Non-pigmented ciliary epithelial cell (primary cell): ENCODE results near the gene CDH7.

Experiments
- DNase-seq: peaks from one replicate; pipeline ENCODE4 v3.0.0-alpha.2; 2010; ENCODE audit warnings: low read depth

Gene CDH7

GRCh38 chr18:65750389-65751154 lies at the start of gene CDH7:
CDH7 (plus strand) TSS chr18:65751012; CDS start chr18:65762843, 11,831 bp downstream.
- DNase-seq, result no peak

- DNase-seq, result no peak
These were observed 46.8 kb upstream of the CDH7 start for GRCh38 chr18:65704046-65704445.

GRCh38 chr18:65706646-65707045 lies 44.2 kb upstream of the CDH7 start:
- no peak for DNase-seq

- DNase-seq, result no peak
These were observed 39.3 kb upstream of the CDH7 start for GRCh38 chr18:65711493-65711892.

- no peak for DNase-seq
These were observed 29.2 kb upstream of the CDH7 start for GRCh38 chr18:65721619-65722018.

- DNase-seq, result no peak
These were observed 25.4 kb upstream of the CDH7 start for GRCh38 chr18:65725251-65726050.

- DNase-seq, result no peak
These were observed 15.7 kb upstream of the CDH7 start for GRCh38 chr18:65735155-65735554.

- no peak for DNase-seq
These were observed 13.3 kb upstream of the CDH7 start for GRCh38 chr18:65737471-65737955.

GRCh38 chr18:65746936-65747335 lies 3.9 kb upstream of the CDH7 start:
- DNase-seq, result no peak

- DNase-seq, result no peak
These were observed 2.5 kb upstream of the CDH7 start for GRCh38 chr18:65748321-65748720.

- DNase-seq, result no peak
These were observed 971 bp upstream of the CDH7 start for GRCh38 chr18:65749841-65750240.

- no peak for DNase-seq
These were observed 608 bp downstream of the CDH7 start for GRCh38 chr18:65751155-65752085.

GRCh38 chr18:65752625-65753325 lies 2.0 kb downstream of the CDH7 start:
- DNase-seq, result no peak

- DNase-seq, result no peak
These were observed 2.7 kb downstream of the CDH7 start for GRCh38 chr18:65753520-65753919.

GRCh38 chr18:65754121-65754520 lies 3.3 kb downstream of the CDH7 start:
- peak; percentile 45 for DNase-seq

- DNase-seq, result no peak
These were observed 4.8 kb downstream of the CDH7 start for GRCh38 chr18:65755616-65756015.

- DNase-seq, result no peak
These were observed 9.6 kb downstream of the CDH7 start for GRCh38 chr18:65760457-65760856.

- no peak for DNase-seq
These were observed 11.0 kb downstream of the CDH7 start for GRCh38 chr18:65761636-65762295.

GRCh38 chr18:65762556-65762955 lies 11.7 kb downstream of the CDH7 start:
- DNase-seq, result no peak

GRCh38 chr18:65767406-65767805 lies 16.6 kb downstream of the CDH7 start:
- no peak for DNase-seq
